ENCODE measurements around the gene CES3.

Gene CES3

GRCh38 chr16:66917741-66918140, 43.3 kb upstream of the CES3 start:
- no peak for TF ChIP-seq CTCF (IDR thresholded peaks at IDR 0.05; ENCODE audit: extremely low read depth, missing control alignments)
- no peak for DNase-seq (ENCODE audit: low spot score)

- DNase-seq (ENCODE audit: low spot score) = no peak
- TF ChIP-seq CTCF (IDR thresholded peaks at IDR 0.05; ENCODE audit: extremely low read depth, missing control alignments) = no peak
These were observed 42.7 kb upstream of the CES3 start for GRCh38 chr16:66918355-66918754.

- TF ChIP-seq CTCF (IDR thresholded peaks at IDR 0.05; ENCODE audit: extremely low read depth, missing control alignments) = no peak
- no peak for DNase-seq (ENCODE audit: low spot score)
These were observed 42.1 kb upstream of the CES3 start, which contains the start of gene CDH16 for GRCh38 chr16:66918803-66919568. Gene CDH16, minus strand, starts transcription at chr16:66918885. Its CDS starts 820 bp downstream, at chr16:66918065.

- no peak for TF ChIP-seq CTCF (IDR thresholded peaks at IDR 0.05; ENCODE audit: extremely low read depth, missing control alignments)
These were observed 41.3 kb upstream of the CES3 start for GRCh38 chr16:66919569-66920298.

GRCh38 chr16:66920299-66920590, 40.8 kb upstream of the CES3 start:
- TF ChIP-seq CTCF (IDR thresholded peaks at IDR 0.05; ENCODE audit: extremely low read depth, missing control alignments) = no peak
- no peak for DNase-seq (ENCODE audit: low spot score)

More at GRCh38 chr16:66919569-66920298, 41.3 kb upstream of the CES3 start:
- no peak for DNase-seq (ENCODE audit: low spot score)

GRCh38 chr16:66920924-66921680, 40.0 kb upstream of the CES3 start:
- no peak for TF ChIP-seq CTCF (IDR thresholded peaks at IDR 0.05; ENCODE audit: extremely low read depth, missing control alignments)
- no peak for DNase-seq (ENCODE audit: low spot score)

Data from GM20000 (cell line).